ENCODE data around the gene SUV39H1.

DNA sequence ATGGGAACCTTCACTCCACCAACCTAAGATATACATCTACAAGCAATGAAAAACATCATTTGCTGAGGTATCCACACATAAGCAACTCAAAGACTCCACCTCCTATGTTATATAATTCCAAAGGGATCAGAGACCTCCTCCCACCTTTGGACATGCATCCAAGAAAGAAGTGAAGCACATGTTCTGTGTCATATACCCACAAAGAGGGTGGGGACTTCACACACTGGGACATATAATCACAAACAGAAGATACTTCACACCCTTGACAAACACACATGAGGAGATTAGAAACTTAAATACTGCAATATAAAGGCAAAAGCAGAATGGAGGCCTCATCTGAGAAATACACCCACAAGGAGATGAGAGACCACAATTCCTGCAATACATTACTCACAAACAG lies 25.4 kb downstream of the SUV39H1 start:
- TF ChIP-seq CTCF (IDR thresholded peaks at IDR 0.05; ENCODE audit: low read depth, low read length, poor library complexity, severe bottlenecking), result no peak
- TF ChIP-seq EZH2phosphoT487 (IDR thresholded peaks at IDR 0.05; ENCODE audit: borderline replicate concordance, low read length), result no peak
